ENCODE data around the gene ARMH1. TPM values are rescaled to one million over a fixed set of nuclear protein-coding genes. Genes with fewer than 3 reads are reported as not detected.

Gene ARMH1
- total and polyA plus RNA-seq, 5 experiments from 2014 or later, result 46.2 to 79.0 (median 70.4) TPM

DNA sequence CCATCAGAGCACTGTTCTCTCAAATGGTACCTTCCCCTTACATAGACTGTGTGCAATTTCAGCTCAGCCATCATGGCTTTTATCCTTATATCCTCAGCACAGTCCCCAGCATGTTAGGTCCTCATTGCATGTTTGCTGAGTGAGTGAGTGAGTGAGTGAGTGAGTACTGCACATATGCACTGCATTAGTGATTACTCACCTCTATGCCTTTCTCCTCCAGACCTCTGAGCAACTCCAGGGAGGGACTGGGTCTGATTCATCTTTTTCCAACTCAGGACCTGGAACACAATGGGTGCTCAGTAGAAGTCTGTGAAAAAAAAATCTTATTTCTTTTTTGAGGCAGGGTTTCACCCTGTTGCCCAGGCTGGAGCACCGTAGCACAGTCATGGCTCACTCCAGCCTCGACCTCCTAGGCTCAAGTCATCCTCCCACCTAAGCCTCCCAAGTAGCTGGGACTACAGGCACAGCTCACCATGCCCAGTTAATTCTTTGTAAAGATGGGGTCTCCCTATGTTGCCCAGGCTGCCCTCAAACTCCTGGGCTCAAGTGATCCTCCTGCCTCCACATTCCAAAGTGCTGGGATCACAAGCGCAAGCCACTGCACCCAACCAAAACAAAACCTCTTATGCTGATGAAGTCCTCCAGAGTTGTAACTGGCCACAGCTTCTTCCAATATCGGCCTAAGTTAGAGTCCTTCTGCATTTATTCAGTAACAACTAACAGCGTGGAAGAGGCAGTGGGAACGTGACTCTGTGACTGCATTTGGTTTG is 32.8 kb downstream of the ARMH1 start:
- POLR2A ChIA-PET, result interaction anchor here (0.8 to 1.4 kb wide), 3 partner anchors 9 to 14 kb away, joined by 3 read pairs; no protein-coding TSS in a partner anchor
- H3K4me3 Mint-ChIP-seq, result peak overlapping the region in 1 of 10 donors; percentile 54
- H3K27ac Mint-ChIP-seq, result peak overlapping the region in 1 of 10 donors; percentile 49
- ATAC-seq (no peak), DNase-seq (no peak)
- H3K9me3 Mint-ChIP-seq, result no peaks in the 10 kb centered on the region
- H3K36me3 Mint-ChIP-seq, result no peaks in the 10 kb centered on the region
- H3K4me1 Mint-ChIP-seq, result peaks cover 8 to 12% (median 8%) of the 10 kb centered on the region in 4 donors
- H3K27me3 Mint-ChIP-seq, result no peaks in the 10 kb centered on the region

DNA sequence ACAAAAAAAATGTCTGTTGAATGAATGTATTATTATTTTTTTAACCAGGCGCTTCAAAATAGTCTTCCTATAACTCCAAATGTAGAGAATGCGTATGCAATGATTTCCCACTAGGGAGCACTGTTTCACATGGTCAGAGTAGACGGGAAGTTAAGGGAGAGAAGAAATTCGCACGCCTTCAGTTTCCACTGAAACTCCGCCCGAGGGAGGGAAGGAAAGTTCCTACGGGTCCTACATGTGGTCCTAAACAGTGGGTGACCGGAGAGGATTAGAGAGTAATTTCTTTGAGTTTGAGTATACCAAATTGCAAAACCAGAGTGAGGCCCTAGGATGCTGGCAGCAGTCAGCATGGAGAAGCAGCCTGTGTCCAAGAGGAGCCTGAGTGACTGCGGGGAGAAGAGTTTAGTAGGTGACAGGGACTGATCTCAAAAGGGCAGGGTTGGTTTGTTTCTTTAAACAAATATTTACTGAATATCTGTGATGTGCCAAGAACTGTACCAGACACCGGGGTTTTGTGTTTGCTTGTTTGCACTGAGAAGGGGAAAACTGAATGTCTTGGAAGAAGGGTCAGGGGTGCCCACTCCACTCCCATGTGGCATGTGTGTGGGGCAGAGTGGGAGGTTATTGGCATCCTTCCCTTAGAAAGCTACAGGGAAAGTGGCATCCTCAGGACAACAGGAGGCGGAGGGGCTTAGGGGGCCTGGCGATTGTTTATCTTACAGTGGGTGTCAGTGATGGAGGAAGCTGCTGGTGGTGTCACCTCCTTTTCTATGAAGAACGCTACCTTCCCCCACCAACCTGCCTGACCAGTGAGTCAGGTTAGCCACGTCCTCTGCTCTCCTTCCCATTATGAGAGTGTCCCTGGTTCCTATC is 33.7 kb downstream of the ARMH1 start:
- POLR2A ChIA-PET, result interaction anchor here (0.5 to 1.4 kb wide), 4 partner anchors 11 to 24 kb away, joined by 3 read pairs; no protein-coding TSS in a partner anchor
- no peaks in the 10 kb centered on the region for H3K36me3 Mint-ChIP-seq
- no peaks in the 10 kb centered on the region for H3K27me3 Mint-ChIP-seq
- H3K9me3 Mint-ChIP-seq, result no peaks in the 10 kb centered on the region
- peak overlapping the region in 8 of 10 donors; percentile 12 to 76 (median 48) for H3K27ac Mint-ChIP-seq
- H3K4me3 Mint-ChIP-seq, result peak overlapping the region; percentile 48 to 77 (median 63)
- DNase-seq (peak in 5 of 10 donors; percentile 23 to 57 (median 52)), ATAC-seq (peak; percentile 87 to 95)
- peaks cover 8 to 14% (median 8%) of the 10 kb centered on the region in 4 donors for H3K4me1 Mint-ChIP-seq

DNA sequence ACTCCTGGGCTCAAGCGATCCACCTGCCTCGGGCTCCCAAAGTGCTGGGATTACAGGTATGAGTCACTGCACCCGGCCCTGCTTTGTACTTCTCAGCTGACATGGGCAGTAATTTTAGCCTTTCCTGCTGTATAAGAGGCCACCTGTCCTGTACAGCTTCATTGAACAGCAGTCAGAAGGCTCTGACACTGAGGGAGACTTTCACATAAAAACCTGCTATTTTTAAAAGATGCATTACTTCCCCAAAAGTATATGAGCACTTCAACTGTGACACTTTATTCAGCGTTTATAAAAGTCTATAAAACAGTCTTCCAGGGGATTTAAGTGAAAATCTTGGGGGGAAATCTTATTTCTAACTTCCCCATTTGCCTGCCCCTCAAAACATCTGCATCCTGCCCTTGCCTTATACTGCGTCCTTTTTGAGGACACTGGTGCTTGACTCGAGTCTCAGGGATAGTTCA is 38.8 kb downstream of the ARMH1 start:
- ATAC-seq (no peak), DNase-seq (no peak)
- Mint-ChIP-seq H3K36me3 (no peaks in the 10 kb centered on the region), H3K27ac (peak overlapping the region in 2 of 10 donors; percentile 6 to 41), H3K4me3 (peak overlapping the region in 1 of 10 donors; percentile 24), H3K9me3 (no peaks in the 10 kb centered on the region), H3K4me1 (peaks cover 29 to 47% (median 35%) of the 10 kb centered on the region in 4 donors), H3K27me3 (no peaks in the 10 kb centered on the region)
- POLR2A ChIA-PET, result interaction anchor here (0.6 to 1.5 kb wide), 6 partner anchors 9 to 86 kb away, joined by 3 to 14 read pairs (median 3); no protein-coding TSS in a partner anchor

- POLR2A ChIA-PET, result interaction anchor here (0.7 to 1.5 kb wide), 4 partner anchors 12 to 755 kb away, joined by 3 to 4 read pairs (median 4); partner anchors contain the start of gene UROD
- Mint-ChIP-seq H3K4me1 (peaks cover 28 to 57% (median 45%) of the 10 kb centered on the region in 4 donors), H3K4me3 (peak overlapping the region in 6 of 10 donors; percentile 46 to 72 (median 58)), H3K27me3 (no peaks in the 10 kb centered on the region), H3K27ac (peak overlapping the region in 8 of 10 donors; percentile 54 to 87 (median 72)), H3K9me3 (no peaks in the 10 kb centered on the region), H3K36me3 (no peaks in the 10 kb centered on the region)
- DNase-seq, result no peak
- ATAC-seq, result no peak
Measured at GRCh38 chr1:44714532-44714931, 40.0 kb downstream of the ARMH1 start.

DNA sequence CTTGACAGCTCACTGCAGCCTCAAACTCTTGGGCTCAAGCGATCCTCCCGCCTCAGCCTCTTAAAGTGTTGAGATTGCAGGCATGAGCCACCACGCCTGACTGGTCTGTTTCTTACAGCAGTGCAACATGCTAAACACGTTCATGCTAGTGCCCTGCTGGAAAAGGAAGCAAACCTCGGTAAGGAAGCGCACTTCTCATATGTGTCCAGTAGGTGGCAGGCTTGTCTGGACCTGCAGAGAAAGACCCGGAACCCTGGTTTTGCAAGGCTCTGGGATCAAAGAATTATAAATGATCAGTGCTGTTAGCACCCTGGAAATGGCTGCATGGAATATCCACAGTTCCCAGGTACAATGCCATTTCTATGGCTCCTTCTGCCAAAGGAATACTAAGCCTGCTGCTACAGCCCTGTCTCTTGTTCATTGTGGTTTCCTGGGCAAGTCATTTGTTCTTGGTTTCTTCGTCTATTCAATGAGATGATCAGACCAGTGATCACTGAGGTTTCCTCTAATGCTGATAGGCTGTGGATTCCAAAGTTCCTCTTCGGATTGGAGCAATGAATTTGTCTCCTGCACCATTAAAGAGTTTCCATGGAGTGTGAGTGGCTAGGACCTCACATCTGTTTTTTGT is 40.5 kb downstream of the ARMH1 start:
- Mint-ChIP-seq H3K27me3 (no peaks in the 10 kb centered on the region), H3K9me3 (no peaks in the 10 kb centered on the region), H3K27ac (peak overlapping the region; percentile 54 to 87 (median 74)), H3K4me3 (peak overlapping the region in 9 of 10 donors; percentile 46 to 72 (median 61)), H3K4me1 (peaks cover 30 to 61% (median 49%) of the 10 kb centered on the region in 4 donors), H3K36me3 (no peaks in the 10 kb centered on the region)
- peak; percentile 83 to 86 for ATAC-seq
- POLR2A ChIA-PET, result interaction anchor here (0.7 to 1.5 kb wide), 4 partner anchors 12 to 756 kb away, joined by 3 to 4 read pairs (median 4); partner anchors contain the start of gene UROD
- peak; percentile 35 to 81 (median 68) for DNase-seq

DNA sequence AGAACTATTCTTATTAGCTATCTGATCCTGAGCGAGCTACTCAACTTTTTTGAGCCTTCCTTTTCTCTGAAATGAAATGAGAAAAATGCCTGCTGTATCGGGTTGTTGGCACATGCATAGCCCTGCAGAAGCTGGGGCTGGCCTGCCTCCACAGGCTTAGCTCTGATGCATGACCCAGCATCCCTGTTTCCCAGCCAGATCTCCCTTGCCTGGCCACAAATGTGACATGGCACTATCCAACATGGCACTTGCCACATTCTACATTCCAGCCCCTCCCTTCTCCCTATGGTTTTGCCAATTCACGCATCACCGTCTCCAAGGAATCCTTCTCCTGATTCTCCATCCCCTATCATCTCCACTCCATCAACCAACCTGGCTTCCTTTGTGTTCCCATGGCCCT is 42.6 kb downstream of the ARMH1 start:
- peak overlapping the region in 7 of 10 donors; percentile 1 to 90 (median 65) for H3K27ac Mint-ChIP-seq
- H3K4me3 Mint-ChIP-seq, result peak overlapping the region in 1 of 10 donors; percentile 38
- H3K4me1 Mint-ChIP-seq, result peaks cover 41 to 78% (median 69%) of the 10 kb centered on the region in 4 donors
- POLR2A ChIA-PET, result interaction anchor here (0.7 to 7.5 kb wide), 5 partner anchors 15 to 126 kb away, joined by 3 to 143 read pairs (median 3); partner anchors contain the start of genes PLK3, PTCH2, RNU5D-1 and RPS8
- DNase-seq, result no peak
- no peaks in the 10 kb centered on the region for H3K9me3 Mint-ChIP-seq
- no peaks in the 10 kb centered on the region for H3K27me3 Mint-ChIP-seq
- no peak for ATAC-seq
- H3K36me3 Mint-ChIP-seq, result no peaks in the 10 kb centered on the region

DNA sequence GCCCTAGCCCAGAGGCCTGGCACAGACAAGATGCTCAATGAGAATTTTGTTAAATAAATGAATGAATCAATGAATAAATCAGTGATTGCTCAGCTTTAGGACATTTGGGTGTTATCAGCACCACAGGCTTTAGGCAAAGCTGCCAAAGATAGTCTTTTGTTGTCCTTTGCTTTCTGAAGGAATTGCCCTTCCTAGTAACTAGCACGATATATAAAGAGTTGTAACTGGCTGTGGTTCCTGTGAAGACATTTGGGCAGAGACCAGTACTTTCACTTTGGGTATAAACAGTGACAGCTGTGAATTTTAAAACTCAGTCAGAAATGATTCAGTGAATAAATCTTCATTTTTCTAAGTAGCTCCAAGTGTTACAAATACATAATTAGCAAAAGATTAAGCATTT is 43.1 kb downstream of the ARMH1 start:
- Mint-ChIP-seq H3K4me3 (peak overlapping the region in 4 of 10 donors; percentile 36 to 48 (median 40)), H3K9me3 (no peaks in the 10 kb centered on the region), H3K27me3 (no peaks in the 10 kb centered on the region), H3K4me1 (peaks cover 41 to 78% (median 69%) of the 10 kb centered on the region in 4 donors), H3K36me3 (no peaks in the 10 kb centered on the region), H3K27ac (peak overlapping the region in 8 of 10 donors; percentile 1 to 90 (median 62))
- ATAC-seq (no peak), DNase-seq (no peak)
- POLR2A ChIA-PET, result interaction anchor here (0.6 to 7.5 kb wide), 6 partner anchors 9 to 96 kb away, joined by 3 to 143 read pairs (median 4); partner anchors contain the start of genes PLK3, RNU5D-1 and RPS8

DNA sequence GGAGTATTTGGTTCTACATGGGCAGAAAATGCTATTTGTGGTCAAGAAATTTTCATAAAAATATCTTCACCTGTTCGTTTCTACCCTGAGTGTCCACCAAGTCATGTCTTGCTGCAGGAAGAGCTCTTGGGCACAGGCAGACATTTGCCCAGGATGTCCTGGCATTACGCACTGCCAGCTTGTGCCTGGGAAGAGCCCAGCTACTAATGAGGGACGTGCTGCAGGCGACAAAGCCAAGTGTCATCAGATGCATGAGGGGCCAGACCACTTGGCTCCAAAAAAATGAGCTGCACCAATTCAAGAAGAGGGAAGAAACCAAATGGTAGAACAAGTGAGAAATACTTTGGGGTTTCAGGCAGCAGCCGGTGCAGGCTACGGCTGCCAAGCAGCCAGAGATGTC is 43.6 kb downstream of the ARMH1 start:
- no peaks in the 10 kb centered on the region for H3K9me3 Mint-ChIP-seq
- H3K27me3 Mint-ChIP-seq, result no peaks in the 10 kb centered on the region
- peak overlapping the region in 4 of 10 donors; percentile 36 to 48 (median 40) for H3K4me3 Mint-ChIP-seq
- ATAC-seq (no peak), DNase-seq (peak in 1 of 10 donors; percentile 7)
- H3K36me3 Mint-ChIP-seq, result no peaks in the 10 kb centered on the region
- peak overlapping the region; percentile 24 to 90 (median 56) for H3K27ac Mint-ChIP-seq
- peaks cover 43 to 81% (median 73%) of the 10 kb centered on the region in 4 donors for H3K4me1 Mint-ChIP-seq
- POLR2A ChIA-PET, result interaction anchor here (0.6 to 7.5 kb wide), 6 partner anchors 8 to 96 kb away, joined by 3 to 143 read pairs (median 4); partner anchors contain the start of genes PLK3, RNU5D-1 and RPS8

DNA sequence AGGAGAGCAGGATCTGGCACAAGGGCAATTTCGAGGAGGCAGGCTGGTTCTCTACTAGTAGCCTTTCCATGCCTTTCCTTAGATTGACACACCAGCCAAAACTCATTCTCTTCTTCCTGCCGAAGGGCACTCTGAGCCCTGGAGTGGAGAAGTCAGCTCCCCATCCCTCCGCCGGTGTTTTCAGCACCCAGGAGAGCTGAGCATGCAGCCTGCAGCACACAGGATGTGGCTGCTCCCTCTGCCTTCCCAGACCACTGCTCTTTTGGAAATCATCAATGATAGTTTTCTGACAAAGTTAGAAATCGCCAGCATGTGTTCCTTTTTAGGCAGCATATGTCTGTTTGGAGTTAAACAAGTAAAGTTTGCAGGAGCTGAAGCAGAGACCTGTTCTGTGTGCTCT is 44.8 kb downstream of the ARMH1 start:
- POLR2A ChIA-PET, result interaction anchor here (0.7 to 7.5 kb wide), 3 partner anchors 12 to 98 kb away, joined by 6 to 143 read pairs (median 8); partner anchors contain the start of gene RNU5D-1
- Mint-ChIP-seq H3K27ac (peak overlapping the region; percentile 19 to 99 (median 74)), H3K4me3 (peak overlapping the region in 7 of 10 donors; percentile 7 to 83 (median 48)), H3K4me1 (peaks cover 52 to 84% (median 83%) of the 10 kb centered on the region in 4 donors), H3K27me3 (no peaks in the 10 kb centered on the region), H3K9me3 (no peaks in the 10 kb centered on the region), H3K36me3 (no peaks in the 10 kb centered on the region)
- ATAC-seq (no peak), DNase-seq (peak in 1 of 10 donors; percentile 6)

DNA sequence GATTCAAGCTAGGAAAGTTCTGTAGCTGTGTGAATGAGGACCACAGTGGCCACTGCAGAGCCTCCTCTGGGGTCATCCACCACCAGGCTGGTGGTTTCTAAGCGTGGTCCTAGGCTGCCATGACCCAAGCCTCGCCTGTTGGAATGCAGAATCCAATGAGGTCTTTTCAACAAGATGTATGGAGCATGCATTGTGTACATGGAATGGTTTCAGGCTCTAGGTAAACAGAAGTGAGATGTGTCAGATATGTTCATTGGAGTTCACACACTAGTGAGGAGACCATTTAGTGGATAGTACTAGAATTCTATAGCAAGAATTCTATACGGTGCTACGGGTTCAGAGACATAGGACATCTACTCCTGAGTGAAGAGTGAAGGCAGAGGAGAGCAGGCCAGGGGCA is 45.8 kb downstream of the ARMH1 start:
- no peaks in the 10 kb centered on the region for H3K27me3 Mint-ChIP-seq
- POLR2A ChIA-PET, result interaction anchor here (0.9 to 7.5 kb wide), 6 partner anchors 11 to 583 kb away, joined by 3 to 143 read pairs (median 25); partner anchors contain the start of genes RNU5D-1 and RPS8
- no peaks in the 10 kb centered on the region for H3K9me3 Mint-ChIP-seq
- peaks cover 0 to 2% (median 0%) of the 10 kb centered on the region in 3 donors for H3K36me3 Mint-ChIP-seq
- peak overlapping the region in 7 of 10 donors; percentile 24 to 85 (median 51) for H3K4me3 Mint-ChIP-seq
- ATAC-seq (no peak), DNase-seq (peak in 1 of 10 donors; percentile 13)
- H3K4me1 Mint-ChIP-seq, result peaks cover 53 to 84% (median 82%) of the 10 kb centered on the region in 4 donors
- peak overlapping the region in 9 of 10 donors; percentile 19 to 99 (median 94) for H3K27ac Mint-ChIP-seq
